Suprapubic skin (tissue), 4 donors: Measurements from ENCODE around the gene OR4F15. TPM values are rescaled to one million over a fixed set of nuclear protein-coding genes. Genes with fewer than 3 reads are reported as not detected.

Experiments
- DNase-seq, 2 donors: peaks; one replicate each; pipeline ENCODE4 v3.0.0-alpha.2; 2019; ENCODE audit warnings: low spot score in 2 of 2
- H3K27ac ChIP-seq: fragments of 200-600 bp; sonication (generic); one replicate; pipeline ENCODE4 v1.5.1; 2019
- H3K27me3 ChIP-seq: fragments of 200-600 bp; sonication (generic); one replicate; pipeline ENCODE4 v1.5.1; 2019
- H3K36me3 ChIP-seq: fragments of 200-600 bp; sonication (generic); one replicate; pipeline ENCODE4 v1.5.1; 2019
- H3K4me1 ChIP-seq: fragments of 200-600 bp; sonication (generic); one replicate; pipeline ENCODE4 v1.5.1; 2019
- H3K4me3 ChIP-seq: fragments of 200-600 bp; sonication (generic); one replicate; pipeline ENCODE4 v1.5.1; 2019; ENCODE audit warnings: mild to moderate bottlenecking
- H3K9me3 ChIP-seq: fragments of 200-600 bp; sonication (generic); one replicate; pipeline ENCODE4 v1.5.1; 2019
- CTCF ChIP-seq, 2 donors: fragments of 200-600 bp in 1 of 2; fragments of 450-650 bp in 1 of 2; sonication (generic) in 1 of 2; IDR thresholded peaks; one replicate each; pipeline ENCODE4 v1.5.1; 2016 to 2019; ENCODE audit warnings: antibody characterized with exemption in 2 of 2, mild to moderate bottlenecking in 1 of 2, moderate library complexity in 1 of 2
- EP300 ChIP-seq: sonication (generic); formaldehyde crosslinking; IDR thresholded peaks from one replicate; pipeline ENCODE4 v1.6.1; 2017; ENCODE audit warnings: antibody characterized with exemption
- POLR2A ChIP-seq, 2 donors: fragments of 450-650 bp; IDR thresholded peaks; one replicate each; pipeline ENCODE4 v1.6.1; 2017; ENCODE audit warnings: antibody characterized with exemption in 2 of 2, mild to moderate bottlenecking in 2 of 2, moderate library complexity in 2 of 2
- POLR2AphosphoS5 ChIP-seq, 3 donors: sonication (generic); formaldehyde crosslinking; IDR thresholded peaks; one replicate each; pipeline ENCODE4 v1.6.1; 2017; ENCODE audit warnings: antibody characterized with exemption in 3 of 3
- WGBS: methylation state at CpG from one replicate; pipeline ENCODE4 v1.1.5; 2018; 5-methylcytosine and 5-hydroxymethylcytosine counted together
- total RNA-seq, 4 donors: library from RNA; depleted of rRNA; stranded (reverse); fragments of >200 nt; gene quantifications; one replicate each; pipeline ENCODE4 v1.1.0, GENCODE V29; 2016

The OR4F15 gene
- total RNA-seq, 4 donors from 2014 or later = 0.25 TPM; not detected in 3

GRCh38 chr15:101808201-101808600 is 3.8 kb upstream of the OR4F15 start:
- Histone ChIP-seq H3K4me1 (no peaks in the 10 kb centered on the region), H3K36me3 (no peaks in the 10 kb centered on the region), H3K9me3 (no peaks in the 10 kb centered on the region), H3K4me3 (no peak overlapping the region), H3K27ac (no peak overlapping the region), H3K27me3 (peaks cover 10% of the 10 kb centered on the region)
- TF ChIP-seq CTCF (IDR thresholded peaks at IDR 0.05) (no peak), EP300 (no peak), POLR2A (IDR thresholded peaks at IDR 0.05) (no peak), POLR2AphosphoS5 (IDR thresholded peaks at IDR 0.05) (no peak)
- 45% methylated on average over 2 of the region's 2 CpGs for WGBS
- DNase-seq = no peak

GRCh38 chr15:101810456-101810855 is 1.5 kb upstream of the OR4F15 start:
- no peaks in the 10 kb centered on the region for H3K9me3 ChIP-seq
- H3K4me1 ChIP-seq = no peaks in the 10 kb centered on the region
- TF ChIP-seq EP300 (no peak), CTCF (IDR thresholded peaks at IDR 0.05) (no peak), POLR2AphosphoS5 (IDR thresholded peaks at IDR 0.05) (no peak), POLR2A (IDR thresholded peaks at IDR 0.05) (no peak)
- H3K36me3 ChIP-seq = no peaks in the 10 kb centered on the region
- peaks cover 10% of the 10 kb centered on the region for H3K27me3 ChIP-seq
- 83% methylated on average over 1 of the region's 1 CpG for WGBS
- no peak overlapping the region for H3K4me3 ChIP-seq
- DNase-seq = no peak
- no peak overlapping the region for H3K27ac ChIP-seq

- Histone ChIP-seq H3K36me3 (no peaks in the 10 kb centered on the region), H3K27me3 (peaks cover 10% of the 10 kb centered on the region), H3K27ac (no peak overlapping the region), H3K4me3 (no peak overlapping the region), H3K4me1 (no peaks in the 10 kb centered on the region), H3K9me3 (no peaks in the 10 kb centered on the region)
- no peak for DNase-seq
- TF ChIP-seq POLR2AphosphoS5 (IDR thresholded peaks at IDR 0.05) (no peak), CTCF (IDR thresholded peaks at IDR 0.05) (no peak), POLR2A (IDR thresholded peaks at IDR 0.05) (no peak), EP300 (no peak)
- WGBS = 51% methylated on average over 3 of the region's 3 CpGs
These were observed 1.1 kb upstream of the OR4F15 start for GRCh38 chr15:101810876-101811275.

- TF ChIP-seq EP300 (no peak), POLR2A (IDR thresholded peaks at IDR 0.05) (no peak), POLR2AphosphoS5 (IDR thresholded peaks at IDR 0.05) (no peak), CTCF (IDR thresholded peaks at IDR 0.05) (no peak)
- Histone ChIP-seq H3K27me3 (peaks cover 10% of the 10 kb centered on the region), H3K36me3 (no peaks in the 10 kb centered on the region), H3K4me1 (no peaks in the 10 kb centered on the region), H3K4me3 (no peak overlapping the region), H3K9me3 (no peaks in the 10 kb centered on the region), H3K27ac (no peak overlapping the region)
- 65% methylated on average over 3 of the region's 3 CpGs for WGBS
- DNase-seq = no peak
These were observed 2.0 kb downstream of the OR4F15 start for GRCh38 chr15:101813803-101814534.

GRCh38 chr15:101820781-101821180 is 8.8 kb downstream of the OR4F15 start:
- DNase-seq = no peak
- H3K9me3 ChIP-seq = no peaks in the 10 kb centered on the region
- H3K27ac ChIP-seq = no peak overlapping the region
- 70% methylated on average over 6 of the region's 6 CpGs for WGBS
- no peaks in the 10 kb centered on the region for H3K4me1 ChIP-seq
- H3K4me3 ChIP-seq = no peak overlapping the region
- no peaks in the 10 kb centered on the region for H3K36me3 ChIP-seq
- H3K27me3 ChIP-seq = no peaks in the 10 kb centered on the region
- TF ChIP-seq POLR2AphosphoS5 (IDR thresholded peaks at IDR 0.05) (no peak), EP300 (no peak), POLR2A (IDR thresholded peaks at IDR 0.05) (no peak), CTCF (IDR thresholded peaks at IDR 0.05) (no peak)
